WTC11 (cell line): ENCODE data around the gene KIF2A.

Experiments used
- ELF4 ChIP-seq: sonication (generic); formaldehyde crosslinking; IDR thresholded peaks from 2 replicates; pipeline ENCODE4 v1.8.1; 2022; ENCODE audit warnings: low read depth, mild to moderate bottlenecking, moderate library complexity, missing genetic modification reagents
- FOXJ3 ChIP-seq: sonication (generic); formaldehyde crosslinking; IDR thresholded peaks from 2 replicates; pipeline ENCODE4 v1.9.0; 2021; ENCODE audit warnings: missing genetic modification reagents, mild to moderate bottlenecking, borderline replicate concordance
- IRF2 ChIP-seq: sonication (generic); formaldehyde crosslinking; IDR thresholded peaks from 2 replicates; pipeline ENCODE4 v1.8.0; 2022; ENCODE audit warnings: low read depth, missing genetic modification reagents, borderline replicate concordance
- JUN ChIP-seq: sonication (generic); formaldehyde crosslinking; IDR thresholded peaks from 2 replicates; pipeline ENCODE4 v1.8.0; 2023; ENCODE audit warnings: mild to moderate bottlenecking, missing genetic modification reagents
- SMAD3 ChIP-seq: sonication (generic); formaldehyde crosslinking; IDR thresholded peaks from 2 replicates; pipeline ENCODE4 v1.8.0; 2022; ENCODE audit warnings: missing genetic modification reagents, mild to moderate bottlenecking, borderline replicate concordance
- TCF7 ChIP-seq: sonication (generic); formaldehyde crosslinking; IDR thresholded peaks from 2 replicates; pipeline ENCODE4 v1.8.0; 2022; ENCODE audit warnings: mild to moderate bottlenecking, low read depth, missing genetic modification reagents, moderate library complexity
- TF ChIP-seq, protein P1 (sequence below): fragments of 200-600 bp; IDR thresholded peaks from 2 replicates; pipeline ENCODE4 v1.8.0; 2022; ENCODE audit warnings: antibody characterized with exemption
- TF ChIP-seq, protein P2 (sequence below): sonication (generic); formaldehyde crosslinking; IDR thresholded peaks from 2 replicates; pipeline ENCODE4 v1.8.1; 2023; ENCODE audit warnings: mild to moderate bottlenecking, missing genetic modification reagents

DNA sequence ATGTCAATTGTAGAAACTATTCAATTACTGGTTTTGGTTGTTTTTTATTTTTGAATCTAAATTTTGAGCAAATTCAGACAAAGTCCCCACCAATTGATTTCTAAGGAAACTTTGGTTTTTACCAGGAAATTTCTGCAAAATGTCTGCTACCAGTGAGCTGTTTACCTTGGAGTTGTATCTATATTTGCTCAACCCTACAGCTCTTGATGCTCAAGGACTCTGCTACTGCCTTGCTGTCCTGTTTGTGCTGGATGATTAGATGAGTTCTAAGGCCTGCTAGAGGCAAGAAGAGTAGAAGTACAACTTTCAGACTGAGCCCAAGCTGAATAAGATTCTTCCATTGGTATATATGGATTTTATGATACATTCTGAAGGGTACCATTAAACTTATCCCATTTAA lies 42.6 kb upstream of the KIF2A start:
- TF ChIP-seq, protein P1, sequence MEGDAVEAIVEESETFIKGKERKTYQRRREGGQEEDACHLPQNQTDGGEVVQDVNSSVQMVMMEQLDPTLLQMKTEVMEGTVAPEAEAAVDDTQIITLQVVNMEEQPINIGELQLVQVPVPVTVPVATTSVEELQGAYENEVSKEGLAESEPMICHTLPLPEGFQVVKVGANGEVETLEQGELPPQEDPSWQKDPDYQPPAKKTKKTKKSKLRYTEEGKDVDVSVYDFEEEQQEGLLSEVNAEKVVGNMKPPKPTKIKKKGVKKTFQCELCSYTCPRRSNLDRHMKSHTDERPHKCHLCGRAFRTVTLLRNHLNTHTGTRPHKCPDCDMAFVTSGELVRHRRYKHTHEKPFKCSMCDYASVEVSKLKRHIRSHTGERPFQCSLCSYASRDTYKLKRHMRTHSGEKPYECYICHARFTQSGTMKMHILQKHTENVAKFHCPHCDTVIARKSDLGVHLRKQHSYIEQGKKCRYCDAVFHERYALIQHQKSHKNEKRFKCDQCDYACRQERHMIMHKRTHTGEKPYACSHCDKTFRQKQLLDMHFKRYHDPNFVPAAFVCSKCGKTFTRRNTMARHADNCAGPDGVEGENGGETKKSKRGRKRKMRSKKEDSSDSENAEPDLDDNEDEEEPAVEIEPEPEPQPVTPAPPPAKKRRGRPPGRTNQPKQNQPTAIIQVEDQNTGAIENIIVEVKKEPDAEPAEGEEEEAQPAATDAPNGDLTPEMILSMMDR: no peak
- TF ChIP-seq FOXJ3 (CRISPR knock-in tag): no peak
- TF ChIP-seq SMAD3 (CRISPR knock-in tag): no peak
- no peak for TF ChIP-seq TCF7 (CRISPR knock-in tag)
- no peak for TF ChIP-seq ELF4 (CRISPR knock-in tag)
- TF ChIP-seq IRF2 (CRISPR knock-in tag): no peak
- TF ChIP-seq, protein P2, sequence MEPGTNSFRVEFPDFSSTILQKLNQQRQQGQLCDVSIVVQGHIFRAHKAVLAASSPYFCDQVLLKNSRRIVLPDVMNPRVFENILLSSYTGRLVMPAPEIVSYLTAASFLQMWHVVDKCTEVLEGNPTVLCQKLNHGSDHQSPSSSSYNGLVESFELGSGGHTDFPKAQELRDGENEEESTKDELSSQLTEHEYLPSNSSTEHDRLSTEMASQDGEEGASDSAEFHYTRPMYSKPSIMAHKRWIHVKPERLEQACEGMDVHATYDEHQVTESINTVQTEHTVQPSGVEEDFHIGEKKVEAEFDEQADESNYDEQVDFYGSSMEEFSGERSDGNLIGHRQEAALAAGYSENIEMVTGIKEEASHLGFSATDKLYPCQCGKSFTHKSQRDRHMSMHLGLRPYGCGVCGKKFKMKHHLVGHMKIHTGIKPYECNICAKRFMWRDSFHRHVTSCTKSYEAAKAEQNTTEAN (CRISPR knock-in tag): no peak
- no peak for TF ChIP-seq JUN (CRISPR knock-in tag)
